K562 (cell line): ENCODE data around the gene C3. TPM values are rescaled to one million over a fixed set of nuclear protein-coding genes. Genes with fewer than 3 reads are reported as not detected.

Experiments
- ATAC-seq: fragments of 200-7000 bp; cut with Tn5 transposase; 3 replicates; pipeline ENCODE4 v1.9.1; 2020; ENCODE audit warnings: moderate library complexity
- BruUV-seq: library from RNA; stranded (reverse); fragments of 400-500 nt; replicated peaks from 2 replicates; lab custom pipeline; 2021; lab: Mats Ljungman, UMichigan
- CTCF ChIA-PET: fragments of 300-600 bp; formaldehyde crosslinking; extraction: SDS; loops from one replicate; lab custom pipeline; 2021; ENCODE audit warnings: low intra/inter-chr PET ratio; lab: Yijun Ruan, JAX
- POLR2A ChIA-PET: fragments of 300-600, 350-650 bp; sonication (Branson Sonifier 250); formaldehyde crosslinking; extraction: SDS; loops from one replicate; lab custom pipeline; 2021; ENCODE audit warnings: antibody characterized with exemption, inconsistent platforms; lab: Yijun Ruan, JAX
- DNase-seq, 4 experiments: peaks; one replicate each; pipeline versions ENCODE4 v3.0.0 to v3.0.0-alpha.2; 2011 to 2018; ENCODE audit warnings: low spot score in 3 of 4, mixed read lengths in 3 of 4; ENCODE audit errors: extremely low read depth in 1 of 4
- FAIRE-seq: peaks from 2 replicates; lab custom pipeline; 2011; peaks lifted over from hg19 to GRCh38; lab: Jason Lieb, UNC
- H2AFZ ChIP-seq: 2 replicates; pipeline ENCODE4 v1.6.0; 2011; ENCODE audit warnings: low read depth, low read length, control low read depth, inconsistent platforms
- H3K27ac ChIP-seq: fragments of 200-600 bp; 3 replicates; pipeline ENCODE4 v1.8.0; 2011; ENCODE audit warnings: low read depth, mild to moderate bottlenecking, control low read depth, inconsistent platforms, low read length, moderate library complexity, mixed read lengths; ENCODE audit errors: extremely low read depth
- H3K27me3 ChIP-seq, 2 experiments: fragments of 300-600 bp in 1 of 2; 2 replicates in 1 of 2; 3 replicates in 1 of 2; pipeline versions ENCODE4 v1.6.0 to v1.8.0; 2011; ENCODE audit warnings: inconsistent platforms in 2 of 2, low read length in 2 of 2, mild to moderate bottlenecking in 1 of 2, mixed read lengths in 1 of 2, moderate library complexity in 1 of 2; ENCODE audit not compliant: control insufficient read depth in 2 of 2, insufficient read depth in 2 of 2
- H3K36me3 ChIP-seq: fragments of 300-600 bp; 3 replicates; pipeline ENCODE4 v1.8.0; 2011; ENCODE audit warnings: mild to moderate bottlenecking, low read length, inconsistent platforms; ENCODE audit not compliant: control insufficient read depth, insufficient read depth
- H3K4me1 ChIP-seq, 2 experiments: fragments of 200-600 bp in 1 of 2; replicated peaks in 1 of 2; 2 replicates in 1 of 2; 3 replicates in 1 of 2; pipeline versions ENCODE4 v1.5.1 to v1.8.0; 2011; ENCODE audit warnings: inconsistent platforms in 2 of 2, low read length in 2 of 2, mild to moderate bottlenecking in 1 of 2, mixed read lengths in 1 of 2, moderate library complexity in 1 of 2; ENCODE audit not compliant: control insufficient read depth in 2 of 2, insufficient read depth in 2 of 2
- H3K4me2 ChIP-seq: 2 replicates; pipeline ENCODE4 v1.6.1; 2011; ENCODE audit warnings: low read length, control low read depth, inconsistent platforms, mixed read lengths; ENCODE audit not compliant: insufficient read depth
- H3K4me3 ChIP-seq: fragments of 200-600 bp; sonication (generic), shearing (Covaris generic); 2 replicates; pipeline ENCODE4 v1.5.1; 2016; ENCODE audit warnings: control low read depth, inconsistent platforms
- H3K79me2 ChIP-seq: fragments of 200-600 bp; 3 replicates; pipeline ENCODE4 v1.8.0; 2011; ENCODE audit warnings: low read length, inconsistent platforms; ENCODE audit not compliant: control insufficient read depth, insufficient read depth
- H3K9ac ChIP-seq, 2 experiments: 2 replicates each; pipeline versions ENCODE4 v1.6.0 to v1.6.1; 2011; ENCODE audit warnings: low read depth in 2 of 2, low read length in 2 of 2, control low read depth in 1 of 2, inconsistent platforms in 1 of 2, mild to moderate bottlenecking in 1 of 2, mixed read lengths in 1 of 2; ENCODE audit not compliant: insufficient read depth in 1 of 2
- H3K9me1 ChIP-seq: one replicate; pipeline ENCODE4 v1.6.0; 2011; ENCODE audit warnings: inconsistent platforms, mild to moderate bottlenecking, low read length, moderate library complexity; ENCODE audit not compliant: control insufficient read depth, insufficient read depth
- H3K9me3 ChIP-seq: replicated peaks from 2 replicates; pipeline ENCODE4 v1.5.1; 2011; ENCODE audit warnings: low read depth, low read length, inconsistent platforms; ENCODE audit not compliant: control insufficient read depth, insufficient read depth
- H4K20me1 ChIP-seq: replicated peaks from 2 replicates; pipeline ENCODE4 v1.6.1; 2011; ENCODE audit warnings: low read length, inconsistent platforms, mixed read lengths; ENCODE audit not compliant: control insufficient read depth, insufficient read depth
- NBN ChIP-seq: fragments of 450-650 bp; IDR thresholded peaks from 2 replicates; pipeline ENCODE4 v1.6.1; 2016; ENCODE audit warnings: low read depth, mild to moderate bottlenecking
- NFE2 ChIP-seq: IDR thresholded peaks from 2 replicates; pipeline ENCODE4 v1.6.1; 2014; ENCODE audit warnings: antibody characterized with exemption, low read depth
- NR4A1 ChIP-seq, 2 experiments: fragments of 250-450 bp in 1 of 2; fragments of 450-650 bp in 1 of 2; sonication (Bioruptor Pico) in 1 of 2; IDR thresholded peaks; 2 replicates each; pipeline versions ENCODE4 v1.4.0 to v1.6.1; 2016 to 2020; ENCODE audit warnings: mild to moderate bottlenecking in 2 of 2, missing compliant biosample characterization in 1 of 2, missing genetic modification characterization in 1 of 2, moderate library complexity in 1 of 2
- PHTF2 ChIP-seq: fragments of 250-450 bp; sonication (Bioruptor Pico); IDR thresholded peaks from 2 replicates; pipeline ENCODE4 v1.5.0; 2021; ENCODE audit warnings: mild to moderate bottlenecking
- RBM25 ChIP-seq: fragments of 200-400 bp; formaldehyde crosslinking; IDR thresholded peaks from 2 replicates; pipeline ENCODE4 v1.6.1; 2018; ENCODE audit warnings: low read length, low read depth, moderate library complexity; ENCODE audit not compliant: severe bottlenecking
- SRSF7 ChIP-seq: fragments of 200-400 bp; formaldehyde crosslinking; optimal IDR thresholded peaks from 2 replicates; pipeline ENCODE3; 2017; ENCODE audit warnings: mild to moderate bottlenecking, low read depth, low read length
- ZNF696 ChIP-seq: fragments of 250-450 bp; sonication (Bioruptor Pico); conservative IDR thresholded peaks from 2 replicates; pipeline ENCODE4 v1.4.0; 2020; ENCODE audit warnings: mild to moderate bottlenecking, moderate library complexity
- ZNF699 ChIP-seq: fragments of 250-450 bp; sonication (Bioruptor Pico); IDR thresholded peaks from 2 replicates; pipeline ENCODE4 v1.8.0; 2021; ENCODE audit warnings: mild to moderate bottlenecking, moderate library complexity; ENCODE audit not compliant: insufficient replicate concordance
- ZNF764 ChIP-seq: fragments of 250-450 bp; sonication (Bioruptor Pico); IDR thresholded peaks from 2 replicates; pipeline ENCODE4 v1.4.0; 2020; ENCODE audit warnings: low read depth, mild to moderate bottlenecking, moderate library complexity
- WGBS: fragments of 100-300 bp; shearing (Covaris generic); methylation state at CpG from one replicate; pipeline ENCODE4 v1.1.6; 2016; ENCODE audit warnings: low coverage, mixed read lengths; ENCODE audit not compliant: insufficient coverage; ENCODE audit errors: missing lambda C conversion rate; 5-methylcytosine and 5-hydroxymethylcytosine counted together
- in situ Hi-C: fragments of 300-500 bp; cut with MboI; formaldehyde crosslinking; loops from 4 replicates; pipeline ENCODE4 v1.15.0; 2018; ENCODE audit warnings: inconsistent platforms, mixed read lengths
- intact Hi-C: fragments of 100-400 bp; cut with micrococcal nuclease; formaldehyde crosslinking; loops from 2 replicates; pipeline ENCODE4 v1.14.2; 2022
- polyA plus RNA-seq, 8 experiments: library from polyadenylated mRNA; depleted of rRNA in 4 of 8; stranded (reverse) in 5 of 8; unstranded in 3 of 8; fragments of >200 nt; fragmentation: Nextera tagmentation in 2 of 8; fragmentation: Illumina TruSeq in 1 of 8; extraction: Ambion mirVana in 2 of 8; extraction: Trizol in 1 of 8; gene quantifications; 2 replicates each; pipeline versions ENCODE4 v1.2.1 to v1.2.3, GENCODE V29; 2011 to 2014; ENCODE audit warnings: inconsistent platforms in 1 of 8, missing spikeins in 1 of 8
- total RNA-seq, 7 experiments: library from RNA; depleted of rRNA in 6 of 7; stranded (reverse); fragments of >200 nt in 6 of 7; fragmentation: Illumina TruSeq in 2 of 7; extraction: Trizol in 2 of 7; gene quantifications; 2 replicates each; pipeline versions ENCODE4 v1.2.1 to v1.2.3, GENCODE V29; 2011 to 2021; ENCODE audit warnings: low replicate concordance in 1 of 7

Gene C3
- total and polyA plus RNA-seq, 9 of the 15 experiments (the other 6 are each of a cell fraction or from before 2014, with no cell fraction given) = 0.59 to 10.6 (median 2.2) TPM

DNA sequence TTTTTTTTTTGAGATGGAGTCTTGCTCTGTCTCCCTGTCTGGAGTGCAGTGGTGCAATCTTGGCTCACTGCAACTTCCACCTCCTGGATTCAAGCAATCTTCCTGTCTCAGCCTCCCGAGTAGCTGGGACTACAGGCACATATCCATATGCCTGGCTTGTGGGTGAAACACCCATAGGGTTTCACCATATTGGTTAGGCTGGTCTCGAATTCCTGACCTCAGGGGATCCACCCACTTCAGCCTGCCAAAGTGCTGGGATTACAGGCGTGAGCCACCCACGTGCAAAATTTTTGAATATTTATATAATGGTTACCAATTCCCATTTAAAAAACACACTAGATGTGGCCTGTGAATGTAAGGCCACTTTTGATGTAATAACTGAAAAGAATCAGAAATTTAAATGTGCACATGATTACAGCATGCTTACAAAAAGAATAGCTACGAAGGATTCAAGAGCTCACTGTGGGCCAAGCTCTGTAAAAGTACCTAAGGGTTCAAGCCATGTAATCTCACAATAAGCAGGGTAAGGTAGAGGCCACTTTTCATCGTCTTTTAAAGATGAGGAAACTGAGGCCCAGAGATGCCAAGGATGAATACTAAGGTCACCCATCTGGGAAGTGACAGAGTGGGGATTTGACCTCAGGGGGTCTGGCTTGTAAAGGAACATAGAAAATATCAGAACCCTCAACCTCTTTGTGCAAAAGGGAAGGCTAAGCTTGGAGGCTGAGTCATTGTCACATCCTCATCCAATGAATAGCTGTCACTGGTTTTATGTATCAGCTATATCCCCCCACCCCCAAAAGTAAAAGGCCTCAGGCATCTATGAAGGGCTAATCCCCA lies 68.3 kb downstream of the C3 start:
- Histone ChIP-seq H3K79me2 (no peaks in the 10 kb centered on the region), H3K9me1 (no peaks in the 10 kb centered on the region), H3K36me3 (no peaks in the 10 kb centered on the region), H4K20me1 (no peaks in the 10 kb centered on the region), H3K27me3 (peaks cover 0 to 2% of the 10 kb centered on the region in 2 experiments; a peak in 1 of 5 replicates), H2AFZ (peak overlapping the region; percentile 21; the same call in 1 of the 2 replicates), H3K4me1 (peaks cover 13 to 22% of the 10 kb centered on the region in 2 experiments; a peak in 4 of 5 replicates), H3K4me2 (no peak overlapping the region), H3K27ac (peak overlapping the region; percentile 33; the same call in 2 of the 3 replicates), H3K9me3 (no peaks in the 10 kb centered on the region), H3K4me3 (no peak overlapping the region), H3K9ac (no peak overlapping the region)
- BruUV-seq = no TSS peak
- intact Hi-C loops (no loop called here), in situ Hi-C loops (no loop called here)
- DNase-seq (peak in 1 of 4 experiments; percentile 37), ATAC-seq (peak; percentile 56), FAIRE-seq (no peak)
- TF ChIP-seq ZNF699 = no peak
- TF ChIP-seq RBM25 = peak; percentile 53
- TF ChIP-seq NFE2 = 0 out of 2 replicates have a peak, but pooled peaks have one; percentile 53
- no peak for TF ChIP-seq NBN
- no peak for TF ChIP-seq NR4A1 (CRISPR knock-in tag; IDR thresholded peaks at IDR 0.05)
- no peak for TF ChIP-seq NR4A1 (tag; IDR thresholded peaks at IDR 0.05)
- TF ChIP-seq PHTF2 (CRISPR knock-in tag) = no peak
- TF ChIP-seq SRSF7 = no peak
- TF ChIP-seq ZNF696 (CRISPR knock-in tag) = no peak
- TF ChIP-seq ZNF764 (CRISPR knock-in tag) = no peak
- POLR2A ChIA-PET = interaction anchor here (1.0 kb wide), 1 partner anchor 9 kb away, joined by 5 read pairs; no protein-coding TSS in a partner anchor
- CTCF ChIA-PET = no interaction called here
- 20% methylated on average over 6 of the region's 6 CpGs for WGBS
